Measurements from ENCODE around the gene NRXN3. TPM values are rescaled to one million over a fixed set of nuclear protein-coding genes. Genes with fewer than 3 reads are reported as not detected.

NRXN3 gene
- polyA plus RNA-seq, 1 of the 3 experiments (the other 2 are of a cell fraction): 1.6 TPM

- Histone ChIP-seq H3K9ac (no peak overlapping the region), H3K79me2 (ENCODE audit: insufficient read depth) (no peaks in the 10 kb centered on the region), H3K4me1 (ENCODE audit: control insufficient read depth in 1 of 2, insufficient read depth in 2 of 2, low read depth in 1 of 2, low read length in 1 of 2) (no peaks in the 10 kb centered on the region; a peak in 1 of 4 replicates), H3F3A (replicated peaks; ENCODE audit: insufficient read depth) (no peaks in the 10 kb centered on the region), H3K36me3 (replicated peaks in 1 of 2; ENCODE audit: control insufficient read depth in 1 of 2, insufficient read depth in 2 of 2, low read length in 1 of 2) (no peaks in the 10 kb centered on the region), H3K27me3 (ENCODE audit: insufficient read depth) (no peaks in the 10 kb centered on the region), H2AFZ (ENCODE audit: low read depth) (peak overlapping the region; percentile 30; the same call in 1 of the 2 replicates), H3K4me2 (no peak overlapping the region), H4K20me1 (ENCODE audit: insufficient read depth) (no peaks in the 10 kb centered on the region), H3K9me2 (no peaks in the 10 kb centered on the region), H3K4me3 (ENCODE audit: low read depth in 2 of 2, low read length in 1 of 2) (no peak overlapping the region), H3K27ac (ENCODE audit: low read depth in 2 of 2, low read length in 1 of 2) (no peak overlapping the region), H3K9me3 (no peaks in the 10 kb centered on the region)
- TF ChIP-seq GATA2 (CRISPR knock-in tag; IDR thresholded peaks at IDR 0.05) (no peak), FOXM1 (IDR thresholded peaks at IDR 0.05; ENCODE audit: low read depth) (no peak), EZH2phosphoT487 (IDR thresholded peaks at IDR 0.05; ENCODE audit: borderline replicate concordance, low read depth) (no peak), FOXJ3 (CRISPR knock-in tag; IDR thresholded peaks at IDR 0.05) (no peak), IRF3 (IDR thresholded peaks at IDR 0.05; ENCODE audit: low read depth, low read length) (no peak), FOSL2 (IDR thresholded peaks at IDR 0.05; ENCODE audit: borderline replicate concordance, low read depth) (no peak), RXRA (IDR thresholded peaks at IDR 0.05; ENCODE audit: borderline replicate concordance, low read depth) (no peak), CTCF (IDR thresholded peaks at IDR 0.05) (no peak)
- POLR2A ChIA-PET: interaction anchor here (0.6 kb wide), 1 partner anchor 20 kb away, joined by 3 read pairs; no protein-coding TSS in a partner anchor
- DNase-seq: no peak
- WGBS (ENCODE audit: low lambda C conversion rate): 13% methylated on average over 6 of the region's 6 CpGs
- CTCF ChIA-PET: interaction anchor here (1.0 kb wide), 1 partner anchor 14 kb away, joined by 4 read pairs; no protein-coding TSS in a partner anchor
These were observed 1654.9 kb downstream of the NRXN3 start for GRCh38 chr14:79825046-79825521.

- ChIA-PET POLR2A (no interaction called here), CTCF (interaction anchor here (1.0 kb wide), 1 partner anchor 15 kb away, joined by 4 read pairs; no protein-coding TSS in a partner anchor)
- H3K27me3 ChIP-seq (ENCODE audit: insufficient read depth): no peaks in the 10 kb centered on the region
- H2AFZ ChIP-seq (ENCODE audit: low read depth): no peak overlapping the region
- no peak overlapping the region for H3K4me3 ChIP-seq (ENCODE audit: low read depth in 2 of 2, low read length in 1 of 2)
- 27% methylated on average over 2 of the region's 2 CpGs for WGBS (ENCODE audit: low lambda C conversion rate)
- no peaks in the 10 kb centered on the region for H3K9me2 ChIP-seq
- no peak overlapping the region for H3K4me2 ChIP-seq
- no peaks in the 10 kb centered on the region for H3K79me2 ChIP-seq (ENCODE audit: insufficient read depth)
- TF ChIP-seq PBX3 (IDR thresholded peaks at IDR 0.05) (no peak), ZBTB33 (IDR thresholded peaks at IDR 0.05; ENCODE audit: borderline replicate concordance, low read depth) (no peak), SMC3 (IDR thresholded peaks at IDR 0.05; ENCODE audit: low read depth, low read length) (no peak), CTCF (IDR thresholded peaks at IDR 0.05) (no peak), TCF12 (IDR thresholded peaks at IDR 0.05) (no peak), MAX (IDR thresholded peaks at IDR 0.05; ENCODE audit: low read depth) (no peak), MXI1 (IDR thresholded peaks at IDR 0.05; ENCODE audit: low read depth, low read length) (no peak)
- no peaks in the 10 kb centered on the region for H3F3A ChIP-seq (replicated peaks; ENCODE audit: insufficient read depth)
- no peak for DNase-seq
- no peaks in the 10 kb centered on the region for H3K9me3 ChIP-seq
- H3K4me1 ChIP-seq (ENCODE audit: control insufficient read depth in 1 of 2, insufficient read depth in 2 of 2, low read depth in 1 of 2, low read length in 1 of 2): no peaks in the 10 kb centered on the region; a peak in 1 of 4 replicates
- no peaks in the 10 kb centered on the region for H4K20me1 ChIP-seq (ENCODE audit: insufficient read depth)
- H3K36me3 ChIP-seq (replicated peaks in 1 of 2; ENCODE audit: control insufficient read depth in 1 of 2, insufficient read depth in 2 of 2, low read length in 1 of 2): no peaks in the 10 kb centered on the region
- no peak overlapping the region for H3K9ac ChIP-seq
- no peak overlapping the region for H3K27ac ChIP-seq (ENCODE audit: low read depth in 2 of 2, low read length in 1 of 2)
These were observed 1656.2 kb downstream of the NRXN3 start for GRCh38 chr14:79826362-79826761.

Measured in SK-N-SH (cell line).